HG02571 (cell line): ENCODE results near the gene PPP1R16B.
"Not testable (repeated sequence)": the region's sequence is repeated elsewhere in the genome, so short reads cannot be mapped to it uniquely, and the experiment has no call there.

ENCODE experiments used
- ATAC-seq: cut with Tn5 transposase; IDR thresholded peaks from one replicate; pipeline ENCODE4 v1.9.1; 2021; ENCODE audit warnings: mild to moderate bottlenecking, moderate library complexity; ENCODE audit not compliant: unreplicated experiment

The PPP1R16B gene

GRCh38 chr20:38842558-38842981 lies 37.1 kb downstream of the PPP1R16B start:
- peak; percentile 78 for ATAC-seq

DNA sequence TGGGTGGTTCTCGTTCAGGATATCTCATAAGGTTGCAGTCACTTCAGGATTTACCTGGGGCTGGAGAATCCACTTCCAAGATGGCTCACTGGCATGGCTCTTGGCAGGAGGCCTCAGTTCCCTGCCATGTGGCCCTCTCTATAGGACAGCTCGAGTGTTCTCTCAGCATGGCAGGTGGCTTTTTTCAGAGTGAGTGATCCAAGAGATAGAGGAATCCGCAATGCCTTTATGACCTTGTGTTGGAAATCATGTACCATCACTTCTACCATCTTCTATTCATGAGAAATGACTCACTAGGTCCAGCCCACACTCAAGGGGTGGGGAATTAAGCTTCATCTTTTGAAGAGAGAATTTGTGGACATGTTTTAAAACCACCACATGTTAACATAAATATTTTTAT lies 37.8 kb downstream of the PPP1R16B start:
- ATAC-seq: no peak

DNA sequence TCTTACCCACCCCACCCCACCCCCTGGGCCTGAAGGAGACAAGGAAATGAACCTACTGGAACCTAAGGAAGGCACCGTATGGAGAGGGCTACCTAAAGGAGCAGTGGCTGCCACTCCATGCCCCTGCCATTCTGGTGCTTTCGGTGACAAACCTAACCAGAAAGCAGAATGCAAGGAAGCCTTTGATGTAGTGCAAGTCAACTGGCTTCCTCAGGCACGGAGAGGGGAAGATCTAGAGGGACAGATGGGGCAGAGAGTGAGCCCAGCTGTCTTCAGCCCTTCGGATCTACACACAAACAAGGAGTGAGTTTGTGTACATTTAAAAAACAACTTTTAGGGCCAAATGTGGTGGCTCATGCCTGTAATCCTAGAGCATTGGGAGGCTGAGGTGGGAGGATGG lies 39.5 kb downstream of the PPP1R16B start:
- ATAC-seq: no peak

DNA sequence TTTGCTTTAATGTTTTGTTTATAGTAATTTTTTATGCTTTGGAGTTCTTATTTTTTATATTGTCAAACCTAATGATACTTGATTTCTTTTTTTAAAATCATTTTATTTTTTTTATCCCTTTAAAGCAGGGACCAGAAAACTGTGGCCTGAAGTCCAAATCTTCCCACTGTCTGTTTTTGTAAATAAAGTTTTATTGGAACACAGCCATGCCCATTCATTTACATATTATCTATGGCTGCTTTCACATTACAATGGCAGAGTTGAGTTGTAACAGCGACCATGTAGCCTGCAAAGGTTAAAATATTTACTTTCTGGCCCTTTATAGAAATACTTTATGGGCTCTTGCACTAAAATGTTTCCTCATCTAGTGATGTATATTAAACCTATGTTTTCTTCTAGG lies 42.3 kb downstream of the PPP1R16B start:
- no peak for ATAC-seq

- ATAC-seq: no peak
Measured at GRCh38 chr20:38853759-38854158, 48.3 kb downstream of the PPP1R16B start.

DNA sequence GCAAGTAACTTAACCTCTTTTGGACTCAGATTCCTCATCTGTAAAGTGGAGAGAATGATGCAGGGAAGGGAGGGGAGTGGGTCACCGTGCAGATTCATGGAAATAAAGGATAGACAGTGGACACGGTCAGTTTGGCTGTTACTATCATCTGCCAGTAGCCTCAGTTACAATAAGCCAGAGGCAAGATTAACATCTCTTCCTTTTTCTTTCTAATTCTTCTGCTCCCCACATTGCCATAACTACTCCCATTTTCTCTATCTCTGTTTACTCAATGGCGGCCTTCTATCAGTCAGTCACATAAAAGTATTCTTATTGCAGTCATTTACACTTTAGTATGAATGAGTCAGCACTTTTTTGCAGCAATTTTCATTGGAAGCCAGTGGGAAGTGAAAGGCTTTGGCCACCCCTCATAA lies 49.2 kb downstream of the PPP1R16B start:
- ATAC-seq: no peak

DNA sequence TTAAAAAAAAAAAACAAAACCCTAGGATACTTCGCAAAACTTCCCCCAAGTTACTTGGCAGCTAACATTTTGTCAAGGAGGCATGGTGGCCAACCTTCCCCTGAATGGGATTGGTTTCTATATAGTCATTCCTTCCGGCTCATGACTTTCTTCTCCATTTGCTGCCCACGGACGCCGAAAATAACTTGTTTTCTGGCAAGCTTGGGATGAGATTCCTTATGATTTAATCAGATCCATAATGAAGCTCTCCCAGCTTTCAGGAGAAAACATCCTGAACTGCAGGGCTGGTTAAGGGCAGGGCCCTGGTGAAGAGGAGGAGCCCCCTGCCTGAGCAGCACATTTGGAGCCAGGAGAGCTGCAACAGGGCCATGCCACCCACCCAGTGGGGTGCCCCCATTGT lies 49.9 kb downstream of the PPP1R16B start:
- ATAC-seq: no peak

DNA sequence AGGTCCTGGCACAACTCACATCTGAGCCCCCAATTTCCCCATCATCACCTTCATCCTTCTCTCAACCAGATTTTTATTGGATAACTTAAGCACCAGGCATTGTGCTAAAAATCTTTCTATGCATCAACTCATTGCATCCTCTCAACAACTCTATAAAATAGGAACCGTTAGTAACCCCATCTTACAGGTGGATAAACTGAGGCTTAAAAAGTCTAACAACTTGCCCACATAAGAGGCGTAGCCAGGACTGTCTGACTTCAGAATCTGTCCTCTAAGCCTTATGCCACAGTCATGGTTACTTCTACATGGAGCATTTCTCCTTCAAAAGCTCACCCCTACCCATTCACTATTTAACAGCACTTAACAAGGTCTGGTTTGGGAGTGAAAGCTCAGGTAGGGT lies 51.1 kb downstream of the PPP1R16B start:
- ATAC-seq: no peak

GRCh38 chr20:38857703-38858102 lies 52.2 kb downstream of the PPP1R16B start:
- no peak for ATAC-seq

GRCh38 chr20:38859070-38859690 lies 53.7 kb downstream of the PPP1R16B start:
- no peak for ATAC-seq

GRCh38 chr20:38859857-38860256 lies 54.4 kb downstream of the PPP1R16B start:
- not testable (repeated sequence) for ATAC-seq

- no peak for ATAC-seq
Measured at GRCh38 chr20:38861071-38861401, 55.5 kb downstream of the PPP1R16B start.

DNA sequence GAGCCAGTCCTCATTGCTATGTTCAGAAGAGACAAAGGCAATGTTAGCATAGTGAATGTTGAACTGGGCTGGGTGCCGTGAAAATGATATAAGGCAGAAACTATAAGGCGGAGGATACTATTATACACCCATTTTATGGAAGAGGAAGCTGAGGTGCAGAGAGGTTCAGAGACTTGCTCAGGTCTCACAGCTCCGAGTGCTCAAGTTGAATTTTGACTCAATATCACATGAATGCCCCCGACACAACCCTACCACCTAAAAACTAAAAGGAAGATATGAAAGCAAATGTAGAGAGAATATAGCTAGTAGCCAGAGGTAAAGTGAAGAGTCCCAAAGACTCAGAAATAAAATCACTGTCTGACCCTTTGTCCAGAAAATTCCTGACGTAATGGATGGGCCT lies 56.7 kb downstream of the PPP1R16B start:
- ATAC-seq: no peak

DNA sequence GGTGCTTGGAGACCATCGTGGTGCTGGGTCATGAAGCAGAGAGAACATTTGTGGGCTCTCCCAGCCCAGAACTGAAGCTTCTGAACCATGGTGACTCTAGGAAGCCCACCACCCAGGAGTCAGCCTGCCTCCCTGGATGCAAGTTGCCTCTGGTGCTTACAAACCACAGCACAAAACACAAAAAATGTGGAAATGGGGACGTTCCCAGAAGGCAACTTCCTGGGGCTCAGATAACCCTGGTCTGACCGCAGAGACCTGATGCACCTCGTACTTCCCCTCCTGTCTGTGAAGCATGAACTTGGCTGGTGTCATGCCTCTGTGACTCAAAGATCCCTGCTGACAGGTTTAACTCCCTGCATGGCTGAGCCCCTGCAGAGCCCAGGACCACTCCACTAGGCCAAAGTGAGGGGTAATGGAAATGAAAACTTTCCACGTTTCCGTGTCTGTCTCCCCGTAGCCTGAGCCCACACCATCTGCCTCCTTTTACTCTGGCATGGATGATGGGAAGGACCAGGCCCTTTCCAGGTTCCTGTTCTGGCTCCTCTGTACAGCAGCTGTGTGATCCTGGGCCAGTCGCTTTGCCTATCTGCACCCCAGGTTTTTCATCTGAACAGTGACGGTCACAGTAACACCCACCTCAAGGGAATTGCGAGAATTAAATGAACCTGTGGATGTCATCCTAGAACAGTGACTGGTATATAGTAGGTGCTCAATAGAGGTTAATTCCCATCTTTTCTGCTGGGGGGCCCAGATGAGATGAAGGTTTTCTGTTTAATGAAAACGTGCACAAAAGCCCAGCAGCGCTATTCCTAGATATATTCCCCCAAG lies 57.7 kb downstream of the PPP1R16B start:
- peak; percentile 57 for ATAC-seq

- ATAC-seq: no peak
Measured at GRCh38 chr20:38864662-38865061, 59.2 kb downstream of the PPP1R16B start.

DNA sequence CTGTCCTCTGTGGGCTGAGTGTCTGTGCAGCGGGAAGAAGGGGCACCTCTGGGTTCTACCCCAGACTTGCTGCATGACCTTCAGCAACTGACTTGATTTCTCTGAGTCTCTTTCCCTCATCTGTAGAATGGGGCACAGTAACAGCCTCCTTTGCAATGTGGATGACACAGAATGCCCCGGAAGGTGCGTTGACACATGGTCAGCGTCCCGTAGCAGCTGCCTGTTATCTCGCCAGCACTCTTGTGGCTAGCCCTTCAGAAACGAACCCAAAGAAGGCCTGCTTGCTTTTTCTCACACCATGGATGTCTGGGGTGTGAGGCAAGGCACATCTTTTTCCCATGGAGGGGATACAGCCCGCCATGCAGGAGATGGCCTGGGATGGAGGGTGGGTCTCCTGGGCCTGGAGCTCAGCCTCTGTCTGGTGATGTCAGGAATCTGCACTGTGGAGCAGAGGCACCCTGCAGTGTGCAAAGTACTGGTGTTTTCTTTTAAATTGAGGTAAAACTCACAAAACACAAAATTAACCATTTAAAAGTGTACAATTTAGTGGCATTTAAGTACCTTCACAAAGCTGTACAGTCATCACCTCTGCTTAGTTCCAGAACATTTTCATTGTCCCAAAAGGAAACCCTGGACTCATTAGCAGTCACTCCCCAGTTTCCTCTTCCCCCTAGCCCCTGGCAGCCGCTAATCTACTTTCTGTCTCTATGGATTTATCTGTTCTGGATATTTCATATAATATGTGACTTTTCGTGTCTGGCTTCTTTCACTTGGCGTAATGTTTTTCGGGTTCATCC lies 61.0 kb downstream of the PPP1R16B start:
- ATAC-seq: no peak

DNA sequence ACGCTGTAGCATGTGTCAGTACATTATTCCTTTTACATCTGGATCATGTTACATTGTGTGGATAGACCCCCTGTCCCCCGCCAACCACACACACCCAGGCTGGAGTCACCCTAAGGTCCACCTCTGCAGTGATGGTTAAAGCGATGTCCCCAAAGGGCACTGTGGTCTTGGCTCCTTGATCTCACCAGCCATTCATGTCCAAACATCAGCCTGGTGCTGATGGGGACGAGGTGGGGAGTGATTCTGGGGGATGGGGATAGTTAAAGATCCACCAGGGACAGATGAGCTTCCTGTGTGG lies 61.5 kb downstream of the PPP1R16B start:
- ATAC-seq: no peak

- no peak for ATAC-seq
Measured at GRCh38 chr20:38870733-38871559, 65.4 kb downstream of the PPP1R16B start.

GRCh38 chr20:38871560-38871953 lies 66.1 kb downstream of the PPP1R16B start:
- no peak for ATAC-seq

DNA sequence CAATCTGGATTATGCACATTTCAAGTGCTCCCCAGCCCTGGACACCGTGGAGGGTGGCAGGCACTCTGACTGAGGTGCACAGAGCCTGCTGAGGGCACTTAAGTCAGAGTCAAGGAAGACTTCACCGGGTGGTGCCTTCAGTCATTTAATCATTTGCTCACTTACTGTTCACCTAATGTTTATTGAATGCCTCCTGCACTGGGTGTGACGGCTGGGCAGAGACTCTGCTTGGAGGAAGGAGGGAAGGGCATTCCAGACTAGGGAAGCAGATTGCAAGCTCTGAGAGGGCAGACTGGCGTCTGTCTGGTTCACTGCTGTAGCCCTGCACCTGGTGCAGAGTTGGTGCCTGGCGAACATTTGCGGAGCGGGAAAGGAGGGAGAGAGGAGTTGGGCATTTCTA lies 66.5 kb downstream of the PPP1R16B start:
- no peak for ATAC-seq

DNA sequence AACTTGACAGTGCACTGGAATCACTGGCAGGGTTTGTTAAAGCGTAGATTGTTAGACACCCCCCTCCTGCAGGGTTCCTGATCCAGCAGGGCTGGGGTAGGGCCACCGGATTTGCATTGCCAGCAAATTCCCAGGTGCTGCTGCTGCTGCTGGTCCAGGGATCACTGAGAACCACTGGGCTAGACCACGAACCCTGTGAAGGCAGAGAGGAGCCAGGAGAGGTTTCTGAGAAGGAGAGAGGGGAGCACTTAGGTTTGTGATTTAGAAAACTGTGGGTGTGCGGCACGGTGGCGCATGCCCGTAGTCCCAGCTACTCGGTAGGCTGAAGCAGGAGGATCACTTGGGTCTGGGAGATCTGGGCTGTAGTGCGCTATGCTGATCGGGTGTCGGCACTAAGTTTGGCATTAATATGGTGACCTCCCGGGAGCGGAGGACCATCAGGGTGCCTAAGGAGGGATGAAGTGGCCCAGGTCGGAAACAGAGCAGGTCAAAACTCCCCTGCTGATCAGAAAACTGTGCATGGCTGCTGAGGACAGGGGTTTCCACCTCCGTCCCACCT lies 67.1 kb downstream of the PPP1R16B start:
- ATAC-seq: no peak
